ENCODE results near the gene CYB5RL. TPM values are rescaled to one million over a fixed set of nuclear protein-coding genes. Genes with fewer than 3 reads are reported as not detected.

Gene CYB5RL
- 5.0 and 6.4 TPM in 2 replicates for total RNA-seq
- polyA plus RNA-seq: 6.7 and 9.1 TPM in 2 replicates

GRCh38 chr1:54199765-54200518 lies at the start of gene CYB5RL, which contains the start of gene MRPL37:
Gene CYB5RL (minus strand): TSS chr1:54200030. CDS start chr1:54195616, 4,414 bp downstream.
Gene MRPL37 (plus strand): TSS chr1:54200167. CDS start chr1:54200244, 77 bp downstream.
- H3K27me3 ChIP-seq: no peaks in the 10 kb centered on the region
- H3K4me1 ChIP-seq (ENCODE audit: low read depth): peaks cover 9% of the 10 kb centered on the region
- H3K27ac ChIP-seq: peak within 1 kb of the TSS; percentile 63
- no peak for TF ChIP-seq CTCF (IDR thresholded peaks at IDR 0.05; ENCODE audit: low read depth, low read length)
- H3K9me3 ChIP-seq (ENCODE audit: low read depth): no peaks in the 10 kb centered on the region
- H3K4me3 ChIP-seq: peak within 1 kb of the TSS; percentile 60
- no peaks in the 10 kb centered on the region for H3K36me3 ChIP-seq
- DNase-seq (ENCODE audit: low read depth in 1 of 2, low spot score in 1 of 2): peak; percentile 97 to 98

GRCh38 chr1:54248966-54249365 lies 49.1 kb upstream of the CYB5RL start:
- DNase-seq (ENCODE audit: low read depth in 1 of 2, low spot score in 1 of 2): no peak
- Histone ChIP-seq H3K9me3 (ENCODE audit: low read depth) (no peaks in the 10 kb centered on the region), H3K27me3 (no peaks in the 10 kb centered on the region), H3K27ac (no peak overlapping the region), H3K4me3 (no peak overlapping the region), H3K4me1 (ENCODE audit: low read depth) (peaks cover 12% of the 10 kb centered on the region), H3K36me3 (peaks cover 3% of the 10 kb centered on the region)
- TF ChIP-seq CTCF (IDR thresholded peaks at IDR 0.05; ENCODE audit: low read depth, low read length): no peak

GRCh38 chr1:54247863-54248515 lies 48.2 kb upstream of the CYB5RL start:
- Histone ChIP-seq H3K4me1 (ENCODE audit: low read depth) (peaks cover 12% of the 10 kb centered on the region), H3K36me3 (peaks cover 5% of the 10 kb centered on the region), H3K27me3 (no peaks in the 10 kb centered on the region), H3K9me3 (ENCODE audit: low read depth) (no peaks in the 10 kb centered on the region), H3K4me3 (no peak overlapping the region), H3K27ac (no peak overlapping the region)
- no peak for DNase-seq (ENCODE audit: low read depth in 1 of 2, low spot score in 1 of 2)
- no peak for TF ChIP-seq CTCF (IDR thresholded peaks at IDR 0.05; ENCODE audit: low read depth, low read length)

- Histone ChIP-seq H3K4me3 (no peak overlapping the region), H3K9me3 (ENCODE audit: low read depth) (no peaks in the 10 kb centered on the region), H3K36me3 (peaks cover 12% of the 10 kb centered on the region), H3K27ac (peak overlapping the region; percentile 74), H3K27me3 (no peaks in the 10 kb centered on the region), H3K4me1 (ENCODE audit: low read depth) (peaks cover 12% of the 10 kb centered on the region)
- TF ChIP-seq CTCF (IDR thresholded peaks at IDR 0.05; ENCODE audit: low read depth, low read length): no peak
- DNase-seq (ENCODE audit: low read depth in 1 of 2, low spot score in 1 of 2): peak in 1 of 2 donors; percentile 90
These were observed 46.4 kb upstream of the CYB5RL start for GRCh38 chr1:54246116-54246721.

- H3K4me3 ChIP-seq: no peak overlapping the region
- H3K27ac ChIP-seq: peak overlapping the region; percentile 74
- peaks cover 12% of the 10 kb centered on the region for H3K4me1 ChIP-seq (ENCODE audit: low read depth)
- no peak for DNase-seq (ENCODE audit: low read depth in 1 of 2, low spot score in 1 of 2)
- no peaks in the 10 kb centered on the region for H3K9me3 ChIP-seq (ENCODE audit: low read depth)
- H3K27me3 ChIP-seq: no peaks in the 10 kb centered on the region
- H3K36me3 ChIP-seq: peaks cover 11% of the 10 kb centered on the region
- no peak for TF ChIP-seq CTCF (IDR thresholded peaks at IDR 0.05; ENCODE audit: low read depth, low read length)
These were observed 45.7 kb upstream of the CYB5RL start for GRCh38 chr1:54245501-54245900.
